HepG2 (cell line): ENCODE measurements around the gene RING1. TPM values are rescaled to one million over a fixed set of nuclear protein-coding genes. Genes with fewer than 3 reads are reported as not detected.

Experiments
- AFF4 ChIP-seq: sonication (generic); formaldehyde crosslinking; IDR thresholded peaks from 2 replicates; pipeline ENCODE4 v1.4.0; 2020; ENCODE audit warnings: missing genetic modification reagents
- GFI1 ChIP-seq: sonication (generic); formaldehyde crosslinking; IDR thresholded peaks from 2 replicates; pipeline ENCODE4 v1.5.0; 2020; ENCODE audit warnings: missing genetic modification reagents, mild to moderate bottlenecking, borderline replicate concordance
- GRHL1 ChIP-seq: sonication (generic); formaldehyde crosslinking; conservative IDR thresholded peaks from 2 replicates; pipeline ENCODE4 v1.8.0; 2022; ENCODE audit warnings: missing genetic modification reagents
- SP5 ChIP-seq: IDR thresholded peaks from 2 replicates; pipeline ENCODE4 v1.6.1; 2016; ENCODE audit warnings: low read depth, borderline replicate concordance
- TIGD3 ChIP-seq: sonication (generic); formaldehyde crosslinking; IDR thresholded peaks from 2 replicates; pipeline ENCODE4 v1.5.1; 2020; ENCODE audit warnings: mild to moderate bottlenecking, missing genetic modification reagents, borderline replicate concordance
- ZBTB14 ChIP-seq: sonication (generic); formaldehyde crosslinking; IDR thresholded peaks from 2 replicates; pipeline ENCODE4 v1.4.0; 2020; ENCODE audit warnings: missing genetic modification reagents
- ZNF3 ChIP-seq: IDR thresholded peaks from 2 replicates; pipeline ENCODE4 v1.7.0; 2017; ENCODE audit warnings: inconsistent platforms
- ZNF451 ChIP-seq: sonication (generic); formaldehyde crosslinking; IDR thresholded peaks from 2 replicates; pipeline ENCODE4 v1.5.0; 2020; ENCODE audit warnings: mild to moderate bottlenecking, missing genetic modification reagents
- polyA plus RNA-seq, 8 experiments: library from polyadenylated mRNA; depleted of rRNA in 3 of 8; stranded (reverse) in 7 of 8; unstranded in 1 of 8; fragments of >200 nt; fragmentation: Illumina TruSeq in 4 of 8; extraction: Trizol in 4 of 8; gene quantifications; 2 replicates each; pipeline versions ENCODE4 v1.2.1 to v1.2.3, GENCODE V29; 2011 to 2016; ENCODE audit warnings: low read depth in 4 of 8, missing spikeins in 1 of 8, mixed read lengths in 1 of 8; ENCODE audit not compliant: insufficient read depth in 1 of 8
- total RNA-seq, 5 experiments: library from RNA; depleted of rRNA; stranded (reverse); fragments of >200 nt; fragmentation: Illumina TruSeq; extraction: Trizol; gene quantifications; 2 replicates each; pipeline ENCODE4 v1.2.3, GENCODE V29; 2016; ENCODE audit warnings: low read depth in 1 of 5
- TF ChIP-seq, protein P1 (sequence below): sonication (generic); formaldehyde crosslinking; IDR thresholded peaks from 2 replicates; pipeline ENCODE4 v1.9.0; 2021; ENCODE audit warnings: missing genetic modification reagents, borderline replicate concordance
- TF ChIP-seq, protein P2 (sequence below): fragments of 450-650 bp; IDR thresholded peaks from 2 replicates; pipeline ENCODE4 v1.6.1; 2017; ENCODE audit warnings: mild to moderate bottlenecking

Gene RING1
- total and polyA plus RNA-seq, 2 of the 13 experiments (the other 11 are each of a cell fraction or from before 2014, with no cell fraction given), result 23.9 to 33.6 TPM

DNA sequence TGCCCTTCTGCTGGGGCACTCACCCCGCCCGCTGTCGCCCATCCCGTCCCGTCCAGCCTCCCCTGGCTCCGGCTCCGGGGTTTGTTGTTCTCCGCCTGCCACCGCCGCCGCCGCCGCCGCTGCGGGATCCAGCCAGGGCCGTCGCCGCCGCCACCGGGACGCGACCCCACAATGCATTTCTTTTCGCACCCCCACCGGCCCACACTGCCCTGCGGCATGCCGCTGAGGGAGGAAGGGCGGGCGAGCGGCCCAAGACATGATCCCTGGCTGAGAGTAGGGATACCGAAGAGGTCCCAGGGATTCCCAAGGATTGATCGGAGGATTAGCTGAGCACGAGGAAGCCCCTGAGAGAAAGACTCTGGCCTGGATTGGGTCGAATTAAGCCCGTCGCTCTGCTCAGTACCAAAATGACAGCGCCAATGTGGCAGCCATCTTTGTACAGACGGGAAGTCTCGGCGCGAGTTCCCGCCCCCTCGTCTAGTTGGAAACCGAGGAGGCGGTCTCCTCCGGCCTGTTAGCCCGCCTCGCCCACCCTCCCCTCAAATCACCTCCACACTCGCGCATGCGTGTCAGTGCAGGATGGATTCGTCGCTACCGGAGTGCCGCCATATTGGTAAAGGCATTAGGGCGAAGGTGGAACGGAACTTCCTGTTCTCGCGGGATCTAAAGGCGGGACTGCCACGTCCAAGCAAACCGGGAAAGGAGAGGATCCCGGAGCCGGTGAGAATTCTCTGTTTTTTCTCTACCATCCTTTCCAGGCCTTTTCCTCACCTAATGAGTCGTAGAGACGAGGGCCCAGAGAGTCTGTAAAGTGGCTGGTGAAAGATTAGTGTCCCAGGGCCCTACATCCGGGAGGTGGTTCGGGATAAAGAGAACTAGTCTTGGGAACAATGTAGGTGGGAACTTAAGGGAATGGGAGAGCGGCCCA, 7.8 kb upstream of the RING1 start, which contains the start of the genes RXRB and SLC39A7 (continued):
- TF ChIP-seq GRHL1 (CRISPR knock-in tag) (no peak), ZNF3 (CRISPR knock-in tag) (peak; percentile 34; the same call in 1 of the 2 replicates), GFI1 (CRISPR knock-in tag) (no peak; the same call in 1 of the 2 replicates), TIGD3 (CRISPR knock-in tag) (0 out of 2 replicates have a peak, but pooled peaks have one; percentile 53), AFF4 (CRISPR knock-in tag) (no peak), ZNF451 (CRISPR knock-in tag) (no peak), SP5 (CRISPR knock-in tag) (peak; percentile 64; the same call in 1 of the 2 replicates), ZBTB14 (CRISPR knock-in tag) (0 out of 2 replicates have a peak, but pooled peaks have one; percentile 47)
- TF ChIP-seq, protein P1, sequence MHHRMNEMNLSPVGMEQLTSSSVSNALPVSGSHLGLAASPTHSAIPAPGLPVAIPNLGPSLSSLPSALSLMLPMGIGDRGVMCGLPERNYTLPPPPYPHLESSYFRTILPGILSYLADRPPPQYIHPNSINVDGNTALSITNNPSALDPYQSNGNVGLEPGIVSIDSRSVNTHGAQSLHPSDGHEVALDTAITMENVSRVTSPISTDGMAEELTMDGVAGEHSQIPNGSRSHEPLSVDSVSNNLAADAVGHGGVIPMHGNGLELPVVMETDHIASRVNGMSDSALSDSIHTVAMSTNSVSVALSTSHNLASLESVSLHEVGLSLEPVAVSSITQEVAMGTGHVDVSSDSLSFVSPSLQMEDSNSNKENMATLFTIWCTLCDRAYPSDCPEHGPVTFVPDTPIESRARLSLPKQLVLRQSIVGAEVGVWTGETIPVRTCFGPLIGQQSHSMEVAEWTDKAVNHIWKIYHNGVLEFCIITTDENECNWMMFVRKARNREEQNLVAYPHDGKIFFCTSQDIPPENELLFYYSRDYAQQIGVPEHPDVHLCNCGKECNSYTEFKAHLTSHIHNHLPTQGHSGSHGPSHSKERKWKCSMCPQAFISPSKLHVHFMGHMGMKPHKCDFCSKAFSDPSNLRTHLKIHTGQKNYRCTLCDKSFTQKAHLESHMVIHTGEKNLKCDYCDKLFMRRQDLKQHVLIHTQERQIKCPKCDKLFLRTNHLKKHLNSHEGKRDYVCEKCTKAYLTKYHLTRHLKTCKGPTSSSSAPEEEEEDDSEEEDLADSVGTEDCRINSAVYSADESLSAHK (CRISPR knock-in tag), result no peak
- TF ChIP-seq, protein P2, sequence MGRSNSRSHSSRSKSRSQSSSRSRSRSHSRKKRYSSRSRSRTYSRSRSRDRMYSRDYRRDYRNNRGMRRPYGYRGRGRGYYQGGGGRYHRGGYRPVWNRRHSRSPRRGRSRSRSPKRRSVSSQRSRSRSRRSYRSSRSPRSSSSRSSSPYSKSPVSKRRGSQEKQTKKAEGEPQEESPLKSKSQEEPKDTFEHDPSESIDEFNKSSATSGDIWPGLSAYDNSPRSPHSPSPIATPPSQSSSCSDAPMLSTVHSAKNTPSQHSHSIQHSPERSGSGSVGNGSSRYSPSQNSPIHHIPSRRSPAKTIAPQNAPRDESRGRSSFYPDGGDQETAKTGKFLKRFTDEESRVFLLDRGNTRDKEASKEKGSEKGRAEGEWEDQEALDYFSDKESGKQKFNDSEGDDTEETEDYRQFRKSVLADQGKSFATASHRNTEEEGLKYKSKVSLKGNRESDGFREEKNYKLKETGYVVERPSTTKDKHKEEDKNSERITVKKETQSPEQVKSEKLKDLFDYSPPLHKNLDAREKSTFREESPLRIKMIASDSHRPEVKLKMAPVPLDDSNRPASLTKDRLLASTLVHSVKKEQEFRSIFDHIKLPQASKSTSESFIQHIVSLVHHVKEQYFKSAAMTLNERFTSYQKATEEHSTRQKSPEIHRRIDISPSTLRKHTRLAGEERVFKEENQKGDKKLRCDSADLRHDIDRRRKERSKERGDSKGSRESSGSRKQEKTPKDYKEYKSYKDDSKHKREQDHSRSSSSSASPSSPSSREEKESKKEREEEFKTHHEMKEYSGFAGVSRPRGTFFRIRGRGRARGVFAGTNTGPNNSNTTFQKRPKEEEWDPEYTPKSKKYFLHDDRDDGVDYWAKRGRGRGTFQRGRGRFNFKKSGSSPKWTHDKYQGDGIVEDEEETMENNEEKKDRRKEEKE, result no peak
